Thyroid gland (tissue), 4 donors: ENCODE data around the gene TMEM107. TPM values are rescaled to one million over a fixed set of nuclear protein-coding genes. Genes with fewer than 3 reads are reported as not detected.

ENCODE experiments used
- DNase-seq, 2 donors: peaks; one replicate each; pipeline ENCODE4 v3.0.0-alpha.2; 2019
- H3K27ac ChIP-seq, 3 donors: fragments of 200-600 bp; sonication (generic); 1 replicate in 2 of 3; 2 replicates in 1 of 3; pipeline ENCODE4 v1.5.1; 2016 to 2019; ENCODE audit warnings: mild to moderate bottlenecking in 1 of 3, moderate library complexity in 1 of 3
- H3K27me3 ChIP-seq: fragments of 200-600 bp; sonication (generic); one replicate; pipeline ENCODE4 v1.5.1; 2019
- H3K36me3 ChIP-seq, 2 donors: fragments of 200-600 bp; sonication (generic); one replicate each; pipeline ENCODE4 v1.5.1; 2016 to 2019
- H3K4me1 ChIP-seq, 2 donors: fragments of 200-600 bp; sonication (generic); one replicate each; pipeline ENCODE4 v1.5.1; 2017 to 2019
- H3K4me3 ChIP-seq, 3 donors: fragments of 200-600 bp; sonication (generic); replicated peaks in 1 of 3; 1 replicate in 2 of 3; 2 replicates in 1 of 3; pipeline ENCODE4 v1.5.1; 2016; ENCODE audit warnings: mild to moderate bottlenecking in 1 of 3
- H3K9me3 ChIP-seq: fragments of 200-600 bp; sonication (generic); one replicate; pipeline ENCODE4 v1.5.1; 2017
- CTCF ChIP-seq, 6 experiments: fragments of 200-600 bp in 3 of 6; fragments of 450-650 bp in 3 of 6; sonication (generic) in 3 of 6; IDR thresholded peaks; one replicate each; pipeline ENCODE4 v1.5.1; 2016 to 2019; ENCODE audit warnings: antibody characterized with exemption in 6 of 6, mild to moderate bottlenecking in 2 of 6, inconsistent platforms in 1 of 6, moderate library complexity in 1 of 6
- POLR2A ChIP-seq, 2 donors: fragments of 450-650 bp; IDR thresholded peaks; one replicate each; pipeline ENCODE4 v1.6.1; 2017; ENCODE audit warnings: antibody characterized with exemption in 2 of 2, mild to moderate bottlenecking in 2 of 2, moderate library complexity in 1 of 2
- WGBS, 2 donors: methylation state at CpG; one replicate each; pipeline ENCODE4 v1.1.5; 2017; 5-methylcytosine and 5-hydroxymethylcytosine counted together
- intact Hi-C: fragments of 100-400 bp; cut with DNase I; formaldehyde crosslinking; loops from one replicate; pipeline ENCODE4 v1.15.1; 2023
- microRNA counts, 2 donors: library from miRNA; unstranded; fragments of <30 nt; microRNA quantifications; one replicate each; lab custom pipeline; 2016 to 2017
- microRNA-seq: library from miRNA; unstranded; fragments of <30 nt; microRNA quantifications from one replicate; pipeline ENCODE4, GENCODE V29; 2016
- total RNA-seq, 4 donors: library from RNA; depleted of rRNA; stranded (reverse); fragments of >200 nt; gene quantifications; one replicate each; pipeline ENCODE4 v1.2.3, GENCODE V29; 2016

TMEM107 gene
- total RNA-seq, 4 donors from 2014 or later, result 19.7 to 34.7 (median 32.2) TPM

- no peak for DNase-seq
- H3K27ac ChIP-seq, result no peak overlapping the region
- intact Hi-C loops, result loop anchor here (10.0 kb wide), 2 partner anchors 60 to 100 kb away; no protein-coding TSS in a partner anchor
Observed at GRCh38 chr17:8124350-8125153, 51.6 kb downstream of the TMEM107 start.

GRCh38 chr17:8123695-8124349 is 52.4 kb downstream of the TMEM107 start, which contains the start of gene HES7:
TSS of gene HES7 (minus strand) at chr17:8124106. CDS start at chr17:8124084, 22 bp downstream.
- DNase-seq, result peak in 1 of 2 donors; percentile 36
- Histone ChIP-seq H3K36me3 (no peaks in the 10 kb centered on the region), H3K9me3 (no peaks in the 10 kb centered on the region), H3K4me1 (peaks cover 48 to 56% of the 10 kb centered on the region in 2 donors), H3K27ac (peak within 1 kb of the TSS in 1 of 3 donors; percentile 52), H3K27me3 (peaks cover 5% of the 10 kb centered on the region), H3K4me3 (peak within 1 kb of the TSS in 1 of 3 donors; percentile 42)
- TF ChIP-seq CTCF (IDR thresholded peaks at IDR 0.05) (no peak), POLR2A (IDR thresholded peaks at IDR 0.05) (no peak)
- WGBS, 2 donors, result 2% methylated on average over 24 to 28 of the region's 29 CpGs
- intact Hi-C loops, result loop anchor here (10.0 kb wide), 2 partner anchors 61 to 101 kb away; no protein-coding TSS in a partner anchor

More at GRCh38 chr17:8124350-8125153, 51.6 kb downstream of the TMEM107 start:
- TF ChIP-seq CTCF (IDR thresholded peaks at IDR 0.05) (no peak), POLR2A (IDR thresholded peaks at IDR 0.05) (no peak)
- Histone ChIP-seq H3K4me1 (peaks cover 48 to 56% of the 10 kb centered on the region in 2 donors), H3K9me3 (no peaks in the 10 kb centered on the region), H3K4me3 (peak overlapping the region in 1 of 3 donors; percentile 42), H3K27me3 (peaks cover 5% of the 10 kb centered on the region), H3K36me3 (no peaks in the 10 kb centered on the region)
- WGBS, 2 donors, result 5% methylated on average over 17 to 24 of the region's 24 CpGs

- Histone ChIP-seq H3K4me1 (peaks cover 53 to 60% of the 10 kb centered on the region in 2 donors), H3K36me3 (no peaks in the 10 kb centered on the region), H3K27me3 (peaks cover 5% of the 10 kb centered on the region), H3K4me3 (peak overlapping the region in 1 of 3 donors; percentile 42), H3K27ac (peak overlapping the region in 1 of 3 donors; percentile 52), H3K9me3 (no peaks in the 10 kb centered on the region)
- DNase-seq, result peak; percentile 43 to 55
- TF ChIP-seq CTCF (IDR thresholded peaks at IDR 0.05), result no peak
- no peak for TF ChIP-seq POLR2A (IDR thresholded peaks at IDR 0.05)
- 1 to 2% methylated on average over 35 to 50 of the region's 55 CpGs for WGBS, 2 donors
- intact Hi-C loops, result loop anchor here (10.0 kb wide), 2 partner anchors 62 to 102 kb away; no protein-coding TSS in a partner anchor
Observed at GRCh38 chr17:8122924-8123694, 53.1 kb downstream of the TMEM107 start.

MicroRNAs within 50 kb of the gene (microRNA counts, 767-probe panel; counts per million panel counts)
- microRNA hsa-miR-4521 (lab: Ali Mortazavi, UCI), result 0 to 2,010 counts per million in 2 donors

Small RNA genes within 50 kb of the gene (microRNA-seq; reads per million reads assigned to microRNA genes)
- gene MIR4521 (2.2 reads per million), gene MIR6883 (not detected)

Other genes with a start within 250 kb of the TMEM107 start
- 1 to 10 TPM in 2 of 4 donors, under 1 TPM in 2; 0.40 to 3.7 (median 1.5) TPM for gene KCNAB3, start 246.5 kb downstream of the TMEM107 start, total RNA-seq
- gene TRAPPC1, start 244.4 kb downstream of the TMEM107 start, total RNA-seq, result 10 to 100 TPM; 40.2 to 59.0 (median 53.4) TPM
- 10 to 100 TPM; 21.0 to 35.9 (median 28.0) TPM for gene CNTROB, start 244.2 kb downstream of the TMEM107 start, total RNA-seq
- gene GUCY2D, start 173.8 kb downstream of the TMEM107 start, total RNA-seq, result not detected
- 1 to 10 TPM in 3 of 4 donors, under 1 TPM in 1; 0.67 to 3.3 (median 1.1) TPM for gene ALOX15B, start 137.3 kb downstream of the TMEM107 start, total RNA-seq
- not detected for gene ALOX12B, start 88.7 kb downstream of the TMEM107 start, total RNA-seq
- gene ALOXE3, start 57.9 kb downstream of the TMEM107 start, total RNA-seq, result not detected
- 1 to 10 TPM in 1 of 4 donors, not detected in 3; 1.7 TPM for gene HES7, start 52.3 kb downstream of the TMEM107 start, total RNA-seq
- gene PER1, start 24.0 kb downstream of the TMEM107 start, total RNA-seq, result 100 to 1,000 TPM in 3 of 4 donors, 10 to 100 TPM in 1; 85.2 to 148 (median 137) TPM
- gene VAMP2, start 13.4 kb downstream of the TMEM107 start, total RNA-seq, result 10 to 100 TPM; 30.6 to 35.2 (median 33.4) TPM
- gene BORCS6, start 13.8 kb upstream of the TMEM107 start, total RNA-seq, result 10 to 100 TPM in 3 of 4 donors, 1 to 10 TPM in 1; 7.7 to 17.0 (median 15.5) TPM
- gene AURKB, start 34.2 kb upstream of the TMEM107 start, total RNA-seq, result 1 to 10 TPM in 1 of 4 donors, not detected in 3; 6.0 TPM
- gene CTC1, start 71.7 kb upstream of the TMEM107 start, total RNA-seq, result 10 to 100 TPM; 19.2 to 40.3 (median 21.2) TPM
- gene PFAS, start 72.9 kb upstream of the TMEM107 start, total RNA-seq, result 10 to 100 TPM; 14.8 to 39.5 (median 18.3) TPM
- gene RANGRF, start 112.3 kb upstream of the TMEM107 start, total RNA-seq, result 10 to 100 TPM; 18.9 to 30.2 (median 22.4) TPM
- gene SLC25A35, start 119.0 kb upstream of the TMEM107 start, total RNA-seq, result 10 to 100 TPM in 1 of 4 donors, 1 to 10 TPM in 3; 2.9 to 12.7 (median 5.9) TPM
- gene ARHGEF15, start 133.9 kb upstream of the TMEM107 start, total RNA-seq, result 1 to 10 TPM; 4.3 to 9.8 (median 6.8) TPM
- not detected for gene ODF4, start 163.5 kb upstream of the TMEM107 start, total RNA-seq
- 1,000 to 10,000 TPM; 2,728 to 5,465 (median 3,162) TPM for gene RPL26, start 206.8 kb upstream of the TMEM107 start, total RNA-seq
- gene RNF222, start 221.4 kb upstream of the TMEM107 start, total RNA-seq, result not detected